Heart right ventricle (tissue), 16 donors: ENCODE results near the gene ATR. TPM values are rescaled to one million over a fixed set of nuclear protein-coding genes. Genes with fewer than 3 reads are reported as not detected.

Source experiments
- ATAC-seq, 8 donors: fragments of 200-7000 bp; cut with Tn5 transposase; one replicate each; pipeline ENCODE4 v1.9.1; 2020; ENCODE audit warnings: mild to moderate bottlenecking in 8 of 8, moderate library complexity in 8 of 8, moderate number of reproducible peaks in 1 of 8
- DNase-seq, 2 donors: peaks; one replicate each; pipeline ENCODE4 v3.0.0-alpha.2; 2020
- H3K27ac ChIP-seq, 10 donors: fragments of 200-600 bp; sonication (generic) in 2 of 10; one replicate each; pipeline versions ENCODE4 v1.5.0 to v1.8.0; 2020 to 2022; ENCODE audit warnings: mild to moderate bottlenecking in 3 of 10
- H3K27me3 ChIP-seq, 7 donors: fragments of 200-600 bp; one replicate each; pipeline ENCODE4 v1.8.0; 2021 to 2022; ENCODE audit warnings: mild to moderate bottlenecking in 2 of 7
- H3K36me3 ChIP-seq, 9 donors: fragments of 200-600 bp; sonication (generic) in 1 of 9; one replicate each; pipeline versions ENCODE4 v1.5.0 to v1.8.0; 2020 to 2022; ENCODE audit warnings: mild to moderate bottlenecking in 2 of 9
- H3K4me1 ChIP-seq, 9 donors: fragments of 200-600 bp; sonication (generic) in 1 of 9; one replicate each; pipeline versions ENCODE4 v1.5.0 to v1.8.0; 2020 to 2022; ENCODE audit warnings: mild to moderate bottlenecking in 4 of 9
- H3K4me3 ChIP-seq, 10 donors: fragments of 200-600 bp; sonication (generic) in 2 of 10; one replicate each; pipeline versions ENCODE4 v1.5.0 to v1.8.0; 2020 to 2022; ENCODE audit warnings: mild to moderate bottlenecking in 7 of 10, moderate library complexity in 2 of 10
- H3K9me3 ChIP-seq, 11 donors: fragments of 200-600 bp in 10 of 11; sonication (generic) in 2 of 11; one replicate each; pipeline versions ENCODE4 v1.5.0 to v1.8.0; 2013 to 2022; ENCODE audit warnings: mild to moderate bottlenecking in 2 of 11, control low read depth in 1 of 11, moderate library complexity in 1 of 11
- CTCF ChIP-seq, 9 donors: fragments of 200-600 bp; sonication (generic) in 2 of 9; IDR thresholded peaks; one replicate each; pipeline versions ENCODE4 v1.5.0 to v1.8.0; 2021 to 2022; ENCODE audit warnings: antibody characterized with exemption in 9 of 9, mild to moderate bottlenecking in 5 of 9, moderate library complexity in 1 of 9
- WGBS, 2 donors: extraction: QIAGEN DNeasy Blood & Tissue Kit; methylation state at CpG; one replicate each; pipeline ENCODE4 v1.1.7; 2013; ENCODE audit warnings: inconsistent platforms in 1 of 2; 5-methylcytosine and 5-hydroxymethylcytosine counted together
- intact Hi-C, 10 donors: fragments of 100-400 bp; cut with DNase I; formaldehyde crosslinking; loops; one replicate each; pipeline versions ENCODE4 v1.11.1 to v1.14.2; 2022
- polyA plus RNA-seq, 2 donors: library from polyadenylated mRNA; stranded (reverse); fragments of 200-250 nt; gene quantifications; one replicate each; pipeline ENCODE4 v1.2.3, GENCODE V29; 2013
- total RNA-seq, 10 donors: library from RNA; stranded (reverse); fragmentation: NEBNext Ultra II Directional in 3 of 10; extraction: Animal tissue kit (Norgen Biotek cat#: 25700) in 3 of 10; gene quantifications; one replicate each; pipeline versions ENCODE4 v1.2.1 to v1.2.4, GENCODE V29; 2021 to 2023
- donor health status: Arrhythmogenic right ventricular cardiomyopathy.
- donor health status: ischemic (EF 13 %, LVEDD 7.1; RV severe dilation, severe dysfunction).
- donor health status: healthy with polysubstance abuse.
- donor health status: DM: no; HTN: yes; CAD: no.
- donor health status: DM: no; HTN: no; CAD: no.
- donor health status: ischemic (EF 25% LVEDD 6.9; RV normal size, moderate dysfunction).
- donor health status: ischemic (EF 25% LVEDD 5.7; RV mildly dilated, moderate dysfunction).
- donor health status: healthy.
- donor health status: DM: yes; HTN: yes; CAD: no.
- donor health status: Ischemic cardiomyopathy.
- donor health status: ischemic (EF 35%, LVEDD 5.7; RV mildly dilated, moderate dysfunction).
- donor health status: nonischemic (EF 11% LVEDD 7.7; RV severe dilation, severe dysfunction).
- donor health status: DM: yes; HTN: yes; CAD: no.
- donor health status: PGD.
- donor health status: ischemic (EF 29% LVEDD 5.4; RV normal size, mild dysfunction).
- donor health status: nonischemic (EF 23%, LVEDD 6.1; RV moderate dilation, normal function).

ATR gene
- total and polyA plus RNA-seq, 12 donors, result 4.8 to 19.7 (median 10.8) TPM

GRCh38 chr3:142492184-142492583, 86.3 kb downstream of the ATR start:
- no peak for DNase-seq
- H3K27ac ChIP-seq, result no peak overlapping the region
- TF ChIP-seq CTCF (IDR thresholded peaks at IDR 0.05), result no peak
- no peak overlapping the region for H3K4me3 ChIP-seq
- no peaks in the 10 kb centered on the region for H3K9me3 ChIP-seq
- H3K4me1 ChIP-seq, result no peaks in the 10 kb centered on the region
- intact Hi-C loops, result no loop called here
- no peaks in the 10 kb centered on the region for H3K27me3 ChIP-seq
- WGBS, 2 donors, result 97 to 99% methylated on average over 2 of the region's 2 CpGs
- H3K36me3 ChIP-seq, result peaks cover 0 to 100% (median 53%) of the 10 kb centered on the region in 9 donors
- ATAC-seq, result no peak

GRCh38 chr3:142489572-142490323, 88.8 kb downstream of the ATR start:
- H3K4me3 ChIP-seq, result no peak overlapping the region
- H3K27ac ChIP-seq, result no peak overlapping the region
- ATAC-seq (no peak), DNase-seq (no peak)
- H3K9me3 ChIP-seq, result no peaks in the 10 kb centered on the region
- intact Hi-C loops, result no loop called here
- 98 to 99% methylated on average over 5 of the region's 5 CpGs for WGBS, 2 donors
- peaks cover 0 to 100% (median 51%) of the 10 kb centered on the region in 9 donors for H3K36me3 ChIP-seq
- H3K4me1 ChIP-seq, result no peaks in the 10 kb centered on the region
- no peaks in the 10 kb centered on the region for H3K27me3 ChIP-seq
- TF ChIP-seq CTCF (IDR thresholded peaks at IDR 0.05), result no peak

- intact Hi-C loops, result no loop called here
- 96 to 97% methylated on average over 4 of the region's 4 CpGs for WGBS, 2 donors
- no peak overlapping the region for H3K27ac ChIP-seq
- no peak for ATAC-seq
- peaks cover 0 to 100% (median 54%) of the 10 kb centered on the region in 9 donors for H3K36me3 ChIP-seq
- no peaks in the 10 kb centered on the region for H3K27me3 ChIP-seq
- H3K4me1 ChIP-seq, result no peaks in the 10 kb centered on the region
- H3K4me3 ChIP-seq, result no peak overlapping the region
- no peak for DNase-seq
- no peak for TF ChIP-seq CTCF (IDR thresholded peaks at IDR 0.05)
- peaks cover 0 to 25% (median 14%) of the 10 kb centered on the region in 11 donors for H3K9me3 ChIP-seq
Observed at GRCh38 chr3:142484912-142485435, 93.6 kb downstream of the ATR start.

- 96% methylated on average over 2 of the region's 2 CpGs for WGBS, 2 donors
- ATAC-seq (no peak), DNase-seq (no peak)
- no peak overlapping the region for H3K4me3 ChIP-seq
- no peaks in the 10 kb centered on the region for H3K27me3 ChIP-seq
- no peaks in the 10 kb centered on the region for H3K4me1 ChIP-seq
- H3K27ac ChIP-seq, result no peak overlapping the region
- intact Hi-C loops, result no loop called here
- TF ChIP-seq CTCF (IDR thresholded peaks at IDR 0.05), result no peak
- H3K9me3 ChIP-seq, result peaks cover 0 to 35% (median 14%) of the 10 kb centered on the region in 11 donors
- peaks cover 0 to 64% (median 39%) of the 10 kb centered on the region in 9 donors for H3K36me3 ChIP-seq
Observed at GRCh38 chr3:142481196-142481595, 97.3 kb downstream of the ATR start.
